Natural killer cell (primary cell): ENCODE measurements around the gene LECT2. TPM values are rescaled to one million over a fixed set of nuclear protein-coding genes. Genes with fewer than 3 reads are reported as not detected.

ENCODE experiments used
- ATAC-seq, 3 donors: fragments of 150-1000 bp in 2 of 3; fragments of 200-7000 bp in 1 of 3; cut with Tn5 transposase; 1 replicate in 1 of 3; 2 replicates in 2 of 3; pipeline ENCODE4 v1.10.0; 2021; ENCODE audit warnings: mild to moderate bottlenecking in 2 of 3, moderate library complexity in 2 of 3
- DNase-seq, 2 donors: peaks; one replicate each; pipeline versions ENCODE4 v3.0.0 to v3.0.0-alpha.2; 2013 to 2021; ENCODE audit warnings: mixed read lengths in 1 of 2
- H3K27ac ChIP-seq: one replicate; pipeline ENCODE4 v1.5.1; 2013; ENCODE audit warnings: mild to moderate bottlenecking, low read length
- H3K27me3 ChIP-seq: one replicate; pipeline ENCODE4 v1.6.1; 2013; ENCODE audit warnings: low read length; ENCODE audit not compliant: control insufficient read depth, insufficient read depth
- H3K36me3 ChIP-seq: one replicate; pipeline ENCODE4 v1.6.1; 2013; ENCODE audit warnings: low read length; ENCODE audit not compliant: control insufficient read depth, insufficient read depth
- H3K4me1 ChIP-seq: one replicate; pipeline ENCODE4 v1.6.1; 2013; ENCODE audit warnings: low read length; ENCODE audit not compliant: control insufficient read depth, insufficient read depth
- H3K4me3 ChIP-seq: one replicate; pipeline ENCODE4 v1.5.1; 2013; ENCODE audit warnings: low read length
- H3K9me3 ChIP-seq: one replicate; pipeline ENCODE4 v1.6.1; 2013; ENCODE audit warnings: low read length; ENCODE audit not compliant: control insufficient read depth, insufficient read depth
- H3K27ac Mint-ChIP-seq, 2 donors: one replicate each; pipeline ENCODE4 v1.8.0; 2022; ENCODE audit warnings: mild to moderate bottlenecking in 2 of 2, mixed read lengths in 2 of 2, moderate library complexity in 1 of 2
- H3K27me3 Mint-ChIP-seq, 2 donors: one replicate each; pipeline ENCODE4 v1.8.0; 2022; ENCODE audit warnings: low read depth in 2 of 2, mixed read lengths in 2 of 2
- H3K36me3 Mint-ChIP-seq: one replicate; pipeline ENCODE4 v1.8.0; 2022; ENCODE audit warnings: mixed read lengths
- H3K4me1 Mint-ChIP-seq, 2 donors: one replicate each; pipeline ENCODE4 v1.8.0; 2022; ENCODE audit warnings: mixed read lengths in 2 of 2
- H3K4me3 Mint-ChIP-seq: one replicate; pipeline ENCODE4 v1.8.0; 2022; ENCODE audit warnings: mild to moderate bottlenecking, moderate library complexity, mixed read lengths
- H3K9me3 Mint-ChIP-seq, 2 donors: one replicate each; pipeline ENCODE4 v1.8.0; 2022; ENCODE audit warnings: mixed read lengths in 2 of 2
- WGBS: methylation state at CpG from one replicate; pipeline ENCODE4 v1.1.7; 2013; ENCODE audit warnings: missing lambda C conversion rate; ENCODE audit not compliant: insufficient coverage; 5-methylcytosine and 5-hydroxymethylcytosine counted together
- intact Hi-C: fragments of 100-400 bp; cut with micrococcal nuclease; formaldehyde crosslinking; loops from one replicate; pipeline ENCODE4 v1.14.2; 2022
- total RNA-seq, 4 donors: library from RNA; stranded (reverse); fragments of 120-200 nt in 1 of 4; gene quantifications; one replicate each; pipeline versions ENCODE4 v1.2.3 to v1.2.4, GENCODE V29; 2013 to 2022
- TF ChIP-seq, protein P1 (sequence below): fragments of 200-600 bp; IDR thresholded peaks from one replicate; pipeline ENCODE4 v1.8.0; 2022; ENCODE audit warnings: antibody characterized with exemption

Gene LECT2
- total RNA-seq, 3 donors from 2014 or later (not counting 1 experiment from before 2014, with no cell fraction given): not detected

DNA sequence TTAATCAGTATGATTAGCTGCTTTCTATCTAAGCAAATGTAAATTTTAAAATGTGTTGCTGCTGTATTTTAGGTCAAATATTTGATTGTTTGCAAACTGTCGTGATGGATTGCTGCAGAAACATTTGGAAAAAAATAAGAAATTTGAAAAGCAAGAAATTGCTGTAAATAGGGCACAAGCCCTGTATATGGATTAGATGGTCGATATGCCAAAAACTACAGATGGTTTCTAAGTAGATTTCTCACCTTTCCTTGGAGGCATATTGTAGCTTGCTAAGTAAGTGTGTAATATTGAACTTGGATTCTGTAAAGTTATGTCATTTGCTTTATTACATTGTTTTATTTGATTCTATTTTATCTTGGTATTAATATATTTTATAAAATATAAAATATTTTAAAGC is 13.1 kb downstream of the LECT2 start:
- no peaks in the 10 kb centered on the region for H3K4me1 Mint-ChIP-seq
- no peak overlapping the region for H3K4me3 Mint-ChIP-seq
- H3K27ac Mint-ChIP-seq: no peak overlapping the region

DNA sequence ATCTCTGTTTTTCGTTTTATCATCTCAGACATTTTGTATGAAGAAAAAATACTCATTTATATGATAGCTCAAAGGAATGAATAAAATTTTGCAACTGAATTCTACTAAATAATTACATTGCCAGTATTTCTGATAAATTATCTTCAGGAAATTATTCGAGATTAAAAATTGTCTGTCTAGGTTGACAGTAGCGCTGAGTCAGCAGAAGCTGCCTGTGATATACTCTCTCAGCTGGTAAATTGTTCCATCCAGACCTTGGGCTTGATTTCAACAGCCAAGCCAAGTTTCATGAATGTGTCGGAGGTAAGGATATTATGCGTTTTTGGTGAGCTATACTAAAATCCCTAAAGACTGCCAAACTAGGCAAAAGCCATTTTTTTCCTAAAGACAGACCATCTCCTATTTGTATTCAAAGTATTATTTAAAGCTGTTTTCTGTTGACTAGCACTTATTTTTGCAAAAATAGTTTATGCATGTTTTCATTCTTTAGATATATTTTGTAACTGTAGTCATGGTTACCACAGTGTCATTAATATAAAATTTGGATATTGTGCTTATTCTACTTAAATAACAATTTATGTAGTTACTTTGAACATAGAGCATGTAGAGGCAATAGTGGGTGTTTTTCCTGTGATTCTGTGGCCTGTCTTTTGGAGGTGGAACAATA is 17.4 kb downstream of the LECT2 start:
- no peaks in the 10 kb centered on the region for H3K36me3 Mint-ChIP-seq
- intact Hi-C loops: no loop called here

More for the DNA sequence above, 13.1 kb downstream of the LECT2 start:
- Histone ChIP-seq H3K4me3 (no peak overlapping the region), H3K27ac (no peak overlapping the region), H3K9me3 (no peaks in the 10 kb centered on the region), H3K4me1 (no peaks in the 10 kb centered on the region), H3K27me3 (no peaks in the 10 kb centered on the region), H3K36me3 (no peaks in the 10 kb centered on the region)
- intact Hi-C loops: no loop called here
- TF ChIP-seq, protein P1, sequence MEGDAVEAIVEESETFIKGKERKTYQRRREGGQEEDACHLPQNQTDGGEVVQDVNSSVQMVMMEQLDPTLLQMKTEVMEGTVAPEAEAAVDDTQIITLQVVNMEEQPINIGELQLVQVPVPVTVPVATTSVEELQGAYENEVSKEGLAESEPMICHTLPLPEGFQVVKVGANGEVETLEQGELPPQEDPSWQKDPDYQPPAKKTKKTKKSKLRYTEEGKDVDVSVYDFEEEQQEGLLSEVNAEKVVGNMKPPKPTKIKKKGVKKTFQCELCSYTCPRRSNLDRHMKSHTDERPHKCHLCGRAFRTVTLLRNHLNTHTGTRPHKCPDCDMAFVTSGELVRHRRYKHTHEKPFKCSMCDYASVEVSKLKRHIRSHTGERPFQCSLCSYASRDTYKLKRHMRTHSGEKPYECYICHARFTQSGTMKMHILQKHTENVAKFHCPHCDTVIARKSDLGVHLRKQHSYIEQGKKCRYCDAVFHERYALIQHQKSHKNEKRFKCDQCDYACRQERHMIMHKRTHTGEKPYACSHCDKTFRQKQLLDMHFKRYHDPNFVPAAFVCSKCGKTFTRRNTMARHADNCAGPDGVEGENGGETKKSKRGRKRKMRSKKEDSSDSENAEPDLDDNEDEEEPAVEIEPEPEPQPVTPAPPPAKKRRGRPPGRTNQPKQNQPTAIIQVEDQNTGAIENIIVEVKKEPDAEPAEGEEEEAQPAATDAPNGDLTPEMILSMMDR: no peak
- no peaks in the 10 kb centered on the region for H3K36me3 Mint-ChIP-seq
- WGBS: 72% methylated on average over 2 of the region's 2 CpGs
- DNase-seq (no peak), ATAC-seq (no peak)
- peaks cover 14 to 52% of the 10 kb centered on the region in 2 donors for H3K27me3 Mint-ChIP-seq
- H3K9me3 Mint-ChIP-seq: no peaks in the 10 kb centered on the region

DNA sequence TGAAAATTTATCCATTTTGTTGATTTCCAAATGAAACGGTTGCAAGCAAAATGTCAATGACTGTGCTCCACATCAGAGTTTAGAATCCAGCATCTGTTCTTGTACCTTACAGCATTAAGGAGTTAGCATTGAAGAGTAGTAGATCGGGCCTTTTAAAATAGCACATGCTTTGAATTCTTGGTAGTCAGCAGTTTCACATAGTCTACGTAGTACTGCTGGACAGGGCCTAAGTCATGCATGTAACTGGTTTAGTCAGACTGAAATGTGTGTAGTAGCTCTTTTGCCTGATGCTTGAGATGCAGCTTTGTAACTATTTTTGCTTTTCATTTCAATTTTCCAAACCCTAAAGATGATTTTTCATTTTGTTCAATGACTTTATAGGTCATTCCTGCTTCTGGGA is 19.8 kb downstream of the LECT2 start:
- Mint-ChIP-seq H3K9me3 (no peaks in the 10 kb centered on the region), H3K27me3 (peaks cover 30 to 55% of the 10 kb centered on the region in 2 donors), H3K4me1 (no peaks in the 10 kb centered on the region), H3K27ac (no peak overlapping the region), H3K4me3 (no peak overlapping the region), H3K36me3 (no peaks in the 10 kb centered on the region)
- TF ChIP-seq, protein P1: no peak
- DNase-seq (no peak), ATAC-seq (no peak)
- Histone ChIP-seq H3K27ac (no peak overlapping the region), H3K27me3 (peaks cover 19% of the 10 kb centered on the region), H3K4me3 (no peak overlapping the region), H3K36me3 (no peaks in the 10 kb centered on the region), H3K9me3 (no peaks in the 10 kb centered on the region), H3K4me1 (no peaks in the 10 kb centered on the region)
- intact Hi-C loops: no loop called here
- 89% methylated on average over 3 of the region's 3 CpGs for WGBS

More for the DNA sequence above, 17.4 kb downstream of the LECT2 start:
- no peaks in the 10 kb centered on the region for H3K4me1 Mint-ChIP-seq
- H3K27ac Mint-ChIP-seq: no peak overlapping the region
- no peaks in the 10 kb centered on the region for H3K9me3 ChIP-seq
- peaks cover 7% of the 10 kb centered on the region for H3K27me3 ChIP-seq
- no peaks in the 10 kb centered on the region for H3K9me3 Mint-ChIP-seq
- H3K27ac ChIP-seq: no peak overlapping the region
- no peak overlapping the region for H3K4me3 Mint-ChIP-seq
- no peak overlapping the region for H3K4me3 ChIP-seq
- WGBS: 92% methylated on average over 4 of the region's 5 CpGs
- TF ChIP-seq, protein P1: no peak
- peaks cover 18 to 47% of the 10 kb centered on the region in 2 donors for H3K27me3 Mint-ChIP-seq
- ATAC-seq (no peak), DNase-seq (no peak)
- H3K4me1 ChIP-seq: no peaks in the 10 kb centered on the region
- H3K36me3 ChIP-seq: no peaks in the 10 kb centered on the region

DNA sequence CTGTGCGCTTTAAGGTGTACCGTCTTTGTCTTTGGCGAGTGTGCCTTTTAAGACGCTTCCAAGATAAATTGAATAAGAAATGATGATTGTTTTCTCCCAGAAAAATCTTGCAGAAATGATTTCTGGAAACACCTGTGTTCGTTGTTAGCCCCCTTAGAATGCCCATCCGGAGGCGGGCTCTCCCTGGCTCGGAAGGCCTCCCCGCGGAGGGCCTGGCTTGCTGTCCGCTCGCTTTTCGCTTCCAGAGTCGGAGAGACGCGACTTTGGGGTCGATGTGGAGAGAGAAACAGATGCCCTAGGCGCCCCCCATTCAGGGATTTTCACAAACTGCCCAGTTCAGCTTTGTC is 23.9 kb downstream of the LECT2 start:
- Mint-ChIP-seq H3K4me1 (no peaks in the 10 kb centered on the region), H3K27ac (no peak overlapping the region), H3K36me3 (peaks cover 11% of the 10 kb centered on the region), H3K4me3 (no peak overlapping the region), H3K9me3 (no peaks in the 10 kb centered on the region), H3K27me3 (peaks cover 43 to 64% of the 10 kb centered on the region in 2 donors)
- ATAC-seq (no peak), DNase-seq (no peak)
- Histone ChIP-seq H3K4me1 (no peaks in the 10 kb centered on the region), H3K27ac (no peak overlapping the region), H3K27me3 (peaks cover 41% of the 10 kb centered on the region), H3K36me3 (no peaks in the 10 kb centered on the region), H3K4me3 (no peak overlapping the region), H3K9me3 (no peaks in the 10 kb centered on the region)
- WGBS: 27% methylated on average over 18 of the region's 18 CpGs
- TF ChIP-seq, protein P1: no peak
- intact Hi-C loops: no loop called here
